HCT116 (cell line): ENCODE data around the gene BRMS1. TPM values are rescaled to one million over a fixed set of nuclear protein-coding genes. Genes with fewer than 3 reads are reported as not detected.

Experiments used
- ATAC-seq: fragments of 200-7000 bp; cut with Tn5 transposase; 2 replicates; pipeline ENCODE4 v1.9.1; 2020; ENCODE audit warnings: mild to moderate bottlenecking, moderate library complexity
- BruUV-seq: library from RNA; stranded (reverse); fragments of 400-500 nt; replicated peaks from 2 replicates; lab custom pipeline; 2021; lab: Mats Ljungman, UMichigan
- CTCF ChIA-PET: fragments of 300-600 bp; sonication (Branson Sonifier 250); formaldehyde crosslinking; loops from one replicate; lab custom pipeline; 2021; ENCODE audit warnings: antibody characterized with exemption; lab: Charles Lee
- POLR2A ChIA-PET: fragments of 300-600, 350-600 bp; sonication (Branson Sonifier 250); formaldehyde crosslinking; loops from one replicate; lab custom pipeline; 2021; ENCODE audit warnings: antibody characterized with exemption; lab: Charles Lee
- RAD21 ChIA-PET, 2 experiments: fragments of 300-600 bp; sonication (Branson Sonifier 250); formaldehyde crosslinking; loops; one replicate each; lab custom pipeline; 2023; ENCODE audit warnings: low total read pairs in 2 of 2; ENCODE audit not compliant: uncharacterized antibody in 2 of 2, unreplicated experiment in 2 of 2, low non-redundant PET in 1 of 2; lab: Charles Lee
- DNase-seq: peaks from one replicate; pipeline ENCODE4 v3.0.0-alpha.2; 2010; ENCODE audit warnings: low read depth, low spot score
- H2AFZ ChIP-seq: fragments of 200-600 bp; shearing (Covaris generic), sonication (generic); 2 replicates; pipeline ENCODE4 v1.6.1; 2017; ENCODE audit warnings: low read depth, mixed run types, mixed read lengths, antibody characterized with exemption, low read length; ENCODE audit not compliant: poor library complexity, severe bottlenecking
- H3K27ac ChIP-seq: 2 replicates; pipeline ENCODE4 v1.5.1; 2012; ENCODE audit warnings: low read depth, low read length
- H3K27me3 ChIP-seq: fragments of 200-600 bp; sonication (generic); 2 replicates; pipeline ENCODE4 v1.6.1; 2016; ENCODE audit warnings: mixed run types, low read length, mixed read lengths; ENCODE audit not compliant: insufficient read depth
- H3K36me3 ChIP-seq, 2 experiments: fragments of 200-500 bp in 1 of 2; fragments of 200-600 bp in 1 of 2; sonication (Bioruptor generic) in 1 of 2; sonication (generic) in 1 of 2; 2 replicates each; pipeline versions ENCODE4 v1.5.1 to v1.6.1; 2014 to 2016; ENCODE audit warnings: low read length in 2 of 2, inconsistent platforms in 1 of 2, mixed read lengths in 1 of 2, mixed run types in 1 of 2; ENCODE audit not compliant: insufficient read depth in 2 of 2, control insufficient read depth in 1 of 2
- H3K4me1 ChIP-seq, 2 experiments: fragments of 200-600 bp in 1 of 2; sonication (generic) in 1 of 2; 2 replicates each; pipeline versions ENCODE4 v1.5.1 to v1.6.1; 2012 to 2017; ENCODE audit warnings: low read length in 2 of 2, inconsistent platforms in 1 of 2, mild to moderate bottlenecking in 1 of 2, mixed read lengths in 1 of 2, mixed run types in 1 of 2, moderate library complexity in 1 of 2; ENCODE audit not compliant: insufficient read depth in 2 of 2, control insufficient read depth in 1 of 2
- H3K4me2 ChIP-seq: fragments of 200-600 bp; sonication (generic); 2 replicates; pipeline ENCODE4 v1.6.1; 2017; ENCODE audit warnings: mixed run types, low read length, mixed read lengths
- H3K4me3 ChIP-seq, 2 experiments: fragments of 200-600 bp in 1 of 2; sonication (generic) in 1 of 2; replicated peaks in 1 of 2; 2 replicates each; pipeline ENCODE4 v1.5.1; 2011 to 2016; ENCODE audit warnings: low read length in 2 of 2, control low read depth in 1 of 2, low read depth in 1 of 2, mild to moderate bottlenecking in 1 of 2, mixed read lengths in 1 of 2, mixed run types in 1 of 2
- H3K79me2 ChIP-seq: fragments of 200-600 bp; sonication (generic); 2 replicates; pipeline ENCODE4 v1.6.1; 2017; ENCODE audit warnings: mild to moderate bottlenecking, mixed run types, low read length, moderate library complexity, mixed read lengths; ENCODE audit not compliant: insufficient read depth
- H3K9ac ChIP-seq: fragments of 200-600 bp; sonication (generic); 2 replicates; pipeline ENCODE4 v1.6.1; 2016; ENCODE audit warnings: low read length, mixed read lengths
- H3K9me2 ChIP-seq: fragments of 200-600 bp; sonication (generic), shearing (Covaris generic); 2 replicates; pipeline ENCODE4 v1.6.1; 2017; ENCODE audit warnings: mixed run types, mild to moderate bottlenecking, moderate library complexity; ENCODE audit not compliant: insufficient read depth
- H3K9me3 ChIP-seq, 2 experiments: fragments of 200-500 bp in 1 of 2; fragments of 200-600 bp in 1 of 2; sonication (Bioruptor generic) in 1 of 2; sonication (generic) in 1 of 2; 2 replicates each; pipeline ENCODE4 v1.6.1; 2014 to 2017; ENCODE audit warnings: low read length in 2 of 2, mixed read lengths in 2 of 2, inconsistent platforms in 1 of 2, low read depth in 1 of 2, mild to moderate bottlenecking in 1 of 2, mixed run types in 1 of 2, moderate library complexity in 1 of 2; ENCODE audit not compliant: control insufficient read depth in 1 of 2, insufficient read depth in 1 of 2
- H4K20me1 ChIP-seq: fragments of 200-600 bp; sonication (generic), shearing (Covaris generic); 2 replicates; pipeline ENCODE4 v1.6.1; 2017; ENCODE audit warnings: mixed run types, mild to moderate bottlenecking, moderate library complexity; ENCODE audit not compliant: insufficient read depth
- CBX3 ChIP-seq: IDR thresholded peaks from 2 replicates; pipeline ENCODE4 v1.6.1; 2012; ENCODE audit warnings: low read depth
- ELF1 ChIP-seq: IDR thresholded peaks from 2 replicates; pipeline ENCODE4 v1.6.1; 2012; ENCODE audit warnings: low read depth, borderline replicate concordance
- POLR2AphosphoS5 ChIP-seq: IDR thresholded peaks from 2 replicates; pipeline ENCODE4 v1.6.1; 2011; ENCODE audit warnings: mild to moderate bottlenecking, low read depth, low read length, moderate library complexity
- RAD21 ChIP-seq: IDR thresholded peaks from 2 replicates; pipeline ENCODE4 v1.6.1; 2012; ENCODE audit warnings: low read depth, mild to moderate bottlenecking
- SIN3A ChIP-seq: IDR thresholded peaks from 2 replicates; pipeline ENCODE4 v1.6.1; 2012; ENCODE audit warnings: low read depth
- SP1 ChIP-seq: IDR thresholded peaks from 2 replicates; pipeline ENCODE4 v1.6.1; 2012; ENCODE audit warnings: low read depth
- SRF ChIP-seq: IDR thresholded peaks from 2 replicates; pipeline ENCODE4 v1.6.1; 2012; ENCODE audit warnings: low read depth
- TCF7L2 ChIP-seq: IDR thresholded peaks from 2 replicates; pipeline ENCODE4 v1.7.0; 2011; ENCODE audit warnings: borderline replicate concordance, inconsistent platforms; ENCODE audit not compliant: insufficient read depth, insufficient read length; ENCODE audit errors: extremely low read depth
- YY1 ChIP-seq: IDR thresholded peaks from 2 replicates; pipeline ENCODE4 v1.6.1; 2011; ENCODE audit warnings: low read length, low read depth, moderate library complexity, mild to moderate bottlenecking; ENCODE audit not compliant: insufficient replicate concordance; ENCODE audit errors: extremely low read depth
- ZNF274 ChIP-seq: fragments of 200-500 bp; sonication (Bioruptor generic); IDR thresholded peaks from 2 replicates; pipeline ENCODE4 v1.6.1; 2014; ENCODE audit warnings: mild to moderate bottlenecking, low read depth, low read length, inconsistent platforms
- intact Hi-C: fragments of 100-400 bp; cut with micrococcal nuclease; formaldehyde crosslinking; loops from 2 replicates; pipeline ENCODE4 v1.10.0; 2022
- total RNA-seq: library from RNA; stranded (reverse); gene quantifications from one replicate; pipeline ENCODE4 v1.2.1, GENCODE V29; 2021; ENCODE audit not compliant: unreplicated experiment
- TF ChIP-seq, protein P1 (sequence below), 3 experiments: fragments of 200-600 bp in 1 of 3; sonication (generic) in 1 of 3; IDR thresholded peaks in 2 of 3; conservative IDR thresholded peaks in 1 of 3; 2 replicates each; pipeline ENCODE4 v1.5.1; 2012 to 2017; ENCODE audit warnings: low read depth in 2 of 3, low read length in 2 of 3, antibody characterized with exemption in 1 of 3, borderline replicate concordance in 1 of 3, control low read depth in 1 of 3, mild to moderate bottlenecking in 1 of 3, mixed read lengths in 1 of 3, mixed run types in 1 of 3, moderate library complexity in 1 of 3; ENCODE audit not compliant: insufficient read depth in 1 of 3
- TF ChIP-seq, protein P2 (sequence below): IDR thresholded peaks from 2 replicates; pipeline ENCODE4 v1.6.1; 2012
- TF ChIP-seq, protein P3 (sequence below): IDR thresholded peaks from 2 replicates; pipeline ENCODE4 v1.6.1; 2011; ENCODE audit warnings: mild to moderate bottlenecking, low read length, moderate library complexity; ENCODE audit not compliant: insufficient replicate concordance; ENCODE audit errors: extremely low read depth
- TF ChIP-seq, protein P4 (sequence below): IDR thresholded peaks from 2 replicates; pipeline ENCODE4 v1.6.1; 2012

BRMS1 gene
- total RNA-seq, 1 experiment from 2014 or later, result 42.1 TPM

DNA sequence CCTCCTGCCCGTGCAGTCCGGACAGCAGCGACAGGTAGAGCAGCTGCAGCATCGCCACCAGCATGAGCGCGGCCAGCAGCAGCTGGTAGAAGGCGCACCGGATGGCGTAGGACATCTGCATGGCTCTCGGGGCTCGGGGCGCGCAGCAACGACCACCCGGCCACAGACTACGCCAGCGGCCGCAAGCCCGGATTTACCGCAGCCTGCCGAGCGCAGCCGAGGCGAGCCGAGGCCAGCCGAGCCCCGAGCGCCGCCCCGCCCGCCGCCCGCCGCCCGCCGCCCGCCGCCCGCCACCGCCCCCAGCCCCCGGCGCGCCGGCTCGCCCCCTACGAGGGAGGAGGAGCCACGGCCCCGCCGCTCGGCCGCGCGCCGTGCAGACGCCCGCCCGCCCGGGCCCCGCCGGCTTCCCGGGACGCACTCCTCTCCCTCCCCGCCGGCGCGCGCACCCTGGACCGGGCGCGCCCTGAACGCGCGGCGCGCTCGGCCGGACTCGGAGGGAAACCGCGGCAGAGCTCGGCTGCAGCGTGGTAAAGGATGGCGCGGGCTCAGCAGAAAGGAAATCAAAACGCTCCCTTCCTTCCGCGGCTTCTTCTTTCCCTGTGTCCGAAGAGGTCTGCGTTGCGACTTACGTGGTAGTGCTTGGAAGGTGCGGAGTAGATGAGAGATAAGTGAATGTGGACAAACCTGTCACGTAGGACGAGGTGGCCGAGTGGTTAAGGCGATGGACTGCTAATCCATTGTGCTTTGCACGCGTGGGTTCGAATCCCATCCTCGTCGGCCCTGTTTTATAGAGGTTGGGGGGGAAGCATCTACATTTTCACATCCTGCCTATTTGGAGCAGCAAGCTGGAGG lies 2.7 kb upstream of the BRMS1 start, which contains the start of gene B4GAT1:
B4GAT1 (minus strand) TSS at position 205 of the 852 bp plus-strand sequence; CDS start at position 121, 84 bp downstream.
- intact Hi-C loops, result no loop called here
- Histone ChIP-seq H4K20me1 (no peaks in the 10 kb centered on the region), H2AFZ (no peak within 1 kb of the TSS), H3K9me3 (no peaks in the 10 kb centered on the region), H3K27me3 (no peaks in the 10 kb centered on the region), H3K9ac (peak within 1 kb of the TSS; percentile 63), H3K9me2 (no peaks in the 10 kb centered on the region), H3K4me3 (peak within 1 kb of the TSS; percentile 52 to 65), H3K27ac (peak within 1 kb of the TSS; percentile 78), H3K4me1 (peaks cover 14 to 37% of the 10 kb centered on the region in 2 experiments), H3K4me2 (peak within 1 kb of the TSS; percentile 85), H3K79me2 (peaks cover 21% of the 10 kb centered on the region)
- RAD21 ChIA-PET, result no interaction called here
- ATAC-seq (peak; percentile 76), DNase-seq (peak; percentile 85)
- no TSS peak for BruUV-seq
- POLR2A ChIA-PET, result no interaction called here
- CTCF ChIA-PET, result interaction anchor here (0.7 to 1.0 kb wide), 2 partner anchors 36 to 41 kb away, joined by 3 to 6 read pairs; no protein-coding TSS in a partner anchor
- TF ChIP-seq SP1, result no peak
- TF ChIP-seq SIN3A, result no peak
- TF ChIP-seq RAD21, result no peak
- peak; percentile 54; the same call in 1 of the 2 replicates for TF ChIP-seq POLR2AphosphoS5
- TF ChIP-seq CBX3, result peak; percentile 94
- TF ChIP-seq, protein P1, sequence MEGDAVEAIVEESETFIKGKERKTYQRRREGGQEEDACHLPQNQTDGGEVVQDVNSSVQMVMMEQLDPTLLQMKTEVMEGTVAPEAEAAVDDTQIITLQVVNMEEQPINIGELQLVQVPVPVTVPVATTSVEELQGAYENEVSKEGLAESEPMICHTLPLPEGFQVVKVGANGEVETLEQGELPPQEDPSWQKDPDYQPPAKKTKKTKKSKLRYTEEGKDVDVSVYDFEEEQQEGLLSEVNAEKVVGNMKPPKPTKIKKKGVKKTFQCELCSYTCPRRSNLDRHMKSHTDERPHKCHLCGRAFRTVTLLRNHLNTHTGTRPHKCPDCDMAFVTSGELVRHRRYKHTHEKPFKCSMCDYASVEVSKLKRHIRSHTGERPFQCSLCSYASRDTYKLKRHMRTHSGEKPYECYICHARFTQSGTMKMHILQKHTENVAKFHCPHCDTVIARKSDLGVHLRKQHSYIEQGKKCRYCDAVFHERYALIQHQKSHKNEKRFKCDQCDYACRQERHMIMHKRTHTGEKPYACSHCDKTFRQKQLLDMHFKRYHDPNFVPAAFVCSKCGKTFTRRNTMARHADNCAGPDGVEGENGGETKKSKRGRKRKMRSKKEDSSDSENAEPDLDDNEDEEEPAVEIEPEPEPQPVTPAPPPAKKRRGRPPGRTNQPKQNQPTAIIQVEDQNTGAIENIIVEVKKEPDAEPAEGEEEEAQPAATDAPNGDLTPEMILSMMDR (IDR thresholded peaks at IDR 0.05 in 2 of 3, conservative IDR thresholded peaks at IDR 0.05 in 1 of 3; ENCODE audit: borderline replicate concordance in 1 of 3, insufficient read depth in 1 of 3, low read depth in 2 of 3, low read length in 2 of 3), result no peak
- no peak for TF ChIP-seq SRF
- TF ChIP-seq, protein P2, sequence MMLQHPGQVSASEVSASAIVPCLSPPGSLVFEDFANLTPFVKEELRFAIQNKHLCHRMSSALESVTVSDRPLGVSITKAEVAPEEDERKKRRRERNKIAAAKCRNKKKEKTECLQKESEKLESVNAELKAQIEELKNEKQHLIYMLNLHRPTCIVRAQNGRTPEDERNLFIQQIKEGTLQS, result peak; percentile 100; the same call in 1 of the 2 replicates
- TF ChIP-seq, protein P3, sequence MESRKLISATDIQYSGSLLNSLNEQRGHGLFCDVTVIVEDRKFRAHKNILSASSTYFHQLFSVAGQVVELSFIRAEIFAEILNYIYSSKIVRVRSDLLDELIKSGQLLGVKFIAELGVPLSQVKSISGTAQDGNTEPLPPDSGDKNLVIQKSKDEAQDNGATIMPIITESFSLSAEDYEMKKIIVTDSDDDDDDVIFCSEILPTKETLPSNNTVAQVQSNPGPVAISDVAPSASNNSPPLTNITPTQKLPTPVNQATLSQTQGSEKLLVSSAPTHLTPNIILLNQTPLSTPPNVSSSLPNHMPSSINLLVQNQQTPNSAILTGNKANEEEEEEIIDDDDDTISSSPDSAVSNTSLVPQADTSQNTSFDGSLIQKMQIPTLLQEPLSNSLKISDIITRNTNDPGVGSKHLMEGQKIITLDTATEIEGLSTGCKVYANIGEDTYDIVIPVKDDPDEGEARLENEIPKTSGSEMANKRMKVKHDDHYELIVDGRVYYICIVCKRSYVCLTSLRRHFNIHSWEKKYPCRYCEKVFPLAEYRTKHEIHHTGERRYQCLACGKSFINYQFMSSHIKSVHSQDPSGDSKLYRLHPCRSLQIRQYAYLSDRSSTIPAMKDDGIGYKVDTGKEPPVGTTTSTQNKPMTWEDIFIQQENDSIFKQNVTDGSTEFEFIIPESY, result peak; percentile 23
- TF ChIP-seq YY1, result peak; percentile 39
- TF ChIP-seq, protein P4, sequence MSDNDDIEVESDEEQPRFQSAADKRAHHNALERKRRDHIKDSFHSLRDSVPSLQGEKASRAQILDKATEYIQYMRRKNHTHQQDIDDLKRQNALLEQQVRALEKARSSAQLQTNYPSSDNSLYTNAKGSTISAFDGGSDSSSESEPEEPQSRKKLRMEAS, result peak; percentile 77; the same call in 1 of the 2 replicates
- no peak for TF ChIP-seq ZNF274
- TF ChIP-seq ELF1, result no peak
- no peak for TF ChIP-seq TCF7L2
- TF ChIP-seq, all 23 proteins: peak for 6
- no peaks in the 10 kb centered on the region; a peak in 1 of 4 replicates for H3K36me3 ChIP-seq
